Measurements from ENCODE around the gene NSRP1.

- TF ChIP-seq CTCF (IDR thresholded peaks at IDR 0.05 in 8 of 11, conservative IDR thresholded peaks at IDR 0.05 in 3 of 11): no peak
- no peak for TF ChIP-seq POLR2AphosphoS5 (IDR thresholded peaks at IDR 0.05)
Observed at GRCh38 chr17:30176855-30177254, 60.2 kb downstream of the NSRP1 start.
